GM23338 (cell line): Measurements from ENCODE around the gene TMEM131L.

ENCODE experiments used
- CTCF ChIP-seq, 2 experiments: fragments of 200-600 bp in 1 of 2; sonication (generic) in 1 of 2; conservative IDR thresholded peaks; 2 replicates each; pipeline versions ENCODE4 v1.5.1 to v1.6.1; 2016 to 2017; ENCODE audit warnings: antibody characterized with exemption in 2 of 2, low read depth in 2 of 2, mild to moderate bottlenecking in 2 of 2, moderate library complexity in 1 of 2
- POLR2AphosphoS5 ChIP-seq: IDR thresholded peaks from 2 replicates; pipeline ENCODE4 v1.6.1; 2016; ENCODE audit warnings: antibody characterized with exemption, low read depth

- TF ChIP-seq CTCF (conservative IDR thresholded peaks at IDR 0.05; ENCODE audit: low read depth in 2 of 2) (no peak), POLR2AphosphoS5 (no peak)
These were observed 44.9 kb downstream of the TMEM131L start for GRCh38 chr4:153511104-153511503.
